ENCODE results near the gene GRID2. TPM values are rescaled to one million over a fixed set of nuclear protein-coding genes. Genes with fewer than 3 reads are reported as not detected.

GRID2 gene
- total RNA-seq, 1 donor from 2014 or later = 2.1 TPM

GRCh38 chr4:93187466-93187865 is 883.7 kb downstream of the GRID2 start:
- no peak for DNase-seq
- Mint-ChIP-seq H3K36me3 (ENCODE audit: unreplicated experiment) (no peaks in the 10 kb centered on the region), H3K27me3 (ENCODE audit: unreplicated experiment) (no peaks in the 10 kb centered on the region), H3K9me3 (ENCODE audit: unreplicated experiment) (no peaks in the 10 kb centered on the region), H3K4me1 (ENCODE audit: low read depth, unreplicated experiment) (no peaks in the 10 kb centered on the region), H3K27ac (ENCODE audit: unreplicated experiment) (no peak overlapping the region), H3K4me3 (ENCODE audit: unreplicated experiment) (no peak overlapping the region)
- no peak for TF ChIP-seq CTCF (IDR thresholded peaks at IDR 0.05; ENCODE audit: partially characterized antibody, unreplicated experiment)

GRCh38 chr4:93187892-93188291 is 884.1 kb downstream of the GRID2 start:
- no peak for DNase-seq
- no peak for TF ChIP-seq CTCF (IDR thresholded peaks at IDR 0.05; ENCODE audit: partially characterized antibody, unreplicated experiment)
- Mint-ChIP-seq H3K27ac (ENCODE audit: unreplicated experiment) (no peak overlapping the region), H3K9me3 (ENCODE audit: unreplicated experiment) (no peaks in the 10 kb centered on the region), H3K4me1 (ENCODE audit: low read depth, unreplicated experiment) (no peaks in the 10 kb centered on the region), H3K27me3 (ENCODE audit: unreplicated experiment) (no peaks in the 10 kb centered on the region), H3K4me3 (ENCODE audit: unreplicated experiment) (no peak overlapping the region), H3K36me3 (ENCODE audit: unreplicated experiment) (no peaks in the 10 kb centered on the region)

- Mint-ChIP-seq H3K4me1 (ENCODE audit: low read depth, unreplicated experiment) (peaks cover 9% of the 10 kb centered on the region), H3K27me3 (ENCODE audit: unreplicated experiment) (peaks cover 1% of the 10 kb centered on the region), H3K4me3 (ENCODE audit: unreplicated experiment) (no peak overlapping the region), H3K9me3 (ENCODE audit: unreplicated experiment) (no peaks in the 10 kb centered on the region), H3K36me3 (ENCODE audit: unreplicated experiment) (no peaks in the 10 kb centered on the region), H3K27ac (ENCODE audit: unreplicated experiment) (no peak overlapping the region)
- DNase-seq = no peak
- TF ChIP-seq CTCF (IDR thresholded peaks at IDR 0.05; ENCODE audit: partially characterized antibody, unreplicated experiment) = peak; percentile 70
Observed at GRCh38 chr4:93199492-93199891, 895.7 kb downstream of the GRID2 start.

DNA sequence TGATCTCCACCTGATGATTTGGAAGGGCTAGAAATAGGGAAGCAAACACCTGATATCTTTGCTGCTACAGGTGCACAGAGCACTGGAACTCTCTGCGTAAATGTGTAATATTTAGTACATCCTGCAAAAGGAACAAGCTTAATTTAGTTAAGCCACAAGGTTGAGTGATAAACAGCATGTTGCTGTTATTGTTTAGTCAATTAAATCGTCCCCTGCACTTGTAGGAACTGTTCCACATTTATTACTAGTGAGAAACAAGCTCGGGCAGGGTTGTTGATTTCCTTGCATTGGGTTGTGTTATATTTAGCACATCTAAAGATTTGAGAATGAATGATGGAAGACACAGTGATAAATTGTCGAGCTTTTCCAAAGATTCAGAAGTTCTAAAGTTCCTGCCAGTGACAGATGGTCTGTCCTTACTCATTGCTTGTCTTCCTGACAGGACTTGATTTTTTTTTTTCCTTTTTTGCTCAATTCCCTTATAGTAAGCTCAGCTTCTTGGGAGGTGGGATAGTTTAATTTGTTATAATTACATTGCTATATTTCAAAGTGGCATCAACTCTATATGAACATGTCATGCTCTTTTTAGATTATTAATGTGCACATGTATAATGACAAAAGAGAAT is 897.8 kb downstream of the GRID2 start:
- H3K4me1 Mint-ChIP-seq (ENCODE audit: low read depth, unreplicated experiment) = peaks cover 9% of the 10 kb centered on the region
- H3K27ac Mint-ChIP-seq (ENCODE audit: unreplicated experiment) = no peak overlapping the region
- H3K36me3 Mint-ChIP-seq (ENCODE audit: unreplicated experiment) = no peaks in the 10 kb centered on the region
- H3K27me3 Mint-ChIP-seq (ENCODE audit: unreplicated experiment) = peaks cover 1% of the 10 kb centered on the region
- no peaks in the 10 kb centered on the region for H3K9me3 Mint-ChIP-seq (ENCODE audit: unreplicated experiment)
- no peak overlapping the region for H3K4me3 Mint-ChIP-seq (ENCODE audit: unreplicated experiment)
- DNase-seq = no peak
- TF ChIP-seq CTCF (IDR thresholded peaks at IDR 0.05; ENCODE audit: partially characterized antibody, unreplicated experiment) = no peak

- Mint-ChIP-seq H3K4me3 (ENCODE audit: unreplicated experiment) (no peak overlapping the region), H3K27me3 (ENCODE audit: unreplicated experiment) (peaks cover 1% of the 10 kb centered on the region)
- DNase-seq = no peak
Observed at GRCh38 chr4:93203708-93204107, 899.9 kb downstream of the GRID2 start.

More at GRCh38 chr4:93203708-93204107, 899.9 kb downstream of the GRID2 start:
- no peak for TF ChIP-seq CTCF (IDR thresholded peaks at IDR 0.05; ENCODE audit: partially characterized antibody, unreplicated experiment)
- Mint-ChIP-seq H3K9me3 (ENCODE audit: unreplicated experiment) (no peaks in the 10 kb centered on the region), H3K36me3 (ENCODE audit: unreplicated experiment) (no peaks in the 10 kb centered on the region), H3K27ac (ENCODE audit: unreplicated experiment) (no peak overlapping the region), H3K4me1 (ENCODE audit: low read depth, unreplicated experiment) (peaks cover 6% of the 10 kb centered on the region)
